ENCODE measurements around the gene GPR137.
A peak's percentile ranks its signal among the peaks of the same experiment; 100 is the strongest.

GRCh38 chr11:64317961-64318765 is 32.5 kb downstream of the GPR137 start, which contains the start of gene PRDX5:
- TF ChIP-seq CBX3 (IDR thresholded peaks at IDR 0.05; ENCODE audit: borderline replicate concordance, low read depth) (no peak), KDM1A (IDR thresholded peaks at IDR 0.05; ENCODE audit: borderline replicate concordance) (no peak)
- TF ChIP-seq, protein P1, sequence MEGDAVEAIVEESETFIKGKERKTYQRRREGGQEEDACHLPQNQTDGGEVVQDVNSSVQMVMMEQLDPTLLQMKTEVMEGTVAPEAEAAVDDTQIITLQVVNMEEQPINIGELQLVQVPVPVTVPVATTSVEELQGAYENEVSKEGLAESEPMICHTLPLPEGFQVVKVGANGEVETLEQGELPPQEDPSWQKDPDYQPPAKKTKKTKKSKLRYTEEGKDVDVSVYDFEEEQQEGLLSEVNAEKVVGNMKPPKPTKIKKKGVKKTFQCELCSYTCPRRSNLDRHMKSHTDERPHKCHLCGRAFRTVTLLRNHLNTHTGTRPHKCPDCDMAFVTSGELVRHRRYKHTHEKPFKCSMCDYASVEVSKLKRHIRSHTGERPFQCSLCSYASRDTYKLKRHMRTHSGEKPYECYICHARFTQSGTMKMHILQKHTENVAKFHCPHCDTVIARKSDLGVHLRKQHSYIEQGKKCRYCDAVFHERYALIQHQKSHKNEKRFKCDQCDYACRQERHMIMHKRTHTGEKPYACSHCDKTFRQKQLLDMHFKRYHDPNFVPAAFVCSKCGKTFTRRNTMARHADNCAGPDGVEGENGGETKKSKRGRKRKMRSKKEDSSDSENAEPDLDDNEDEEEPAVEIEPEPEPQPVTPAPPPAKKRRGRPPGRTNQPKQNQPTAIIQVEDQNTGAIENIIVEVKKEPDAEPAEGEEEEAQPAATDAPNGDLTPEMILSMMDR (IDR thresholded peaks at IDR 0.05 in 2 of 3, conservative IDR thresholded peaks at IDR 0.05 in 1 of 3; ENCODE audit: control insufficient read depth in 2 of 3, extremely low read depth in 1 of 3, insufficient read depth in 1 of 3, low read depth in 3 of 3, low read length in 3 of 3) = peak; percentile 41 to 91 (median 41); a peak in 5 of 6 replicates
